ENCODE measurements around the gene ZDHHC13. TPM values are rescaled to one million over a fixed set of nuclear protein-coding genes. Genes with fewer than 3 reads are reported as not detected.

ZDHHC13 gene
- total and polyA plus RNA-seq, 4 donors = 1.2 to 8.2 (median 2.7) TPM

DNA sequence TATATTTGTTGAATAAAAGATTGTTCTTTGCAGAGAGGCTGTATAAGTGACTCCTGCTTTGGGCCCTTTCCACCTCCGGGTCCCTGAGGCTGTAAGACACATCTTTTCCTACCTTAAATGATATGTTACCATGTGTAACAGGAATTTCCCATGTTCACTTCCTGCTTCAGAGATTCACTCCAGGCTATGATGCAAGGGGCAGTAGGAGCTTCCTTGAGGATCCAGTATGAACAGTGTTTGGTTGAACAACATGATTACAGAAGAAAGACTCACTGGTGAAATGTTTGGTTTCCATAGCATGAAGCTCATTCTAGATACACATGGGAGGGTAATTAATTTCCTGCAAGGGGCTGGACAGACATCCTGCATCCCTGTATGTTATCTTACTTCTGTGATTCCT, 25.6 kb upstream of the ZDHHC13 start:
- Histone ChIP-seq H3K4me3 (ENCODE audit: low read depth in 1 of 3, low read length in 3 of 3) (no peak overlapping the region), H3K36me3 (ENCODE audit: control insufficient read depth in 4 of 4, insufficient read depth in 3 of 4, low read depth in 1 of 4, low read length in 3 of 4) (no peaks in the 10 kb centered on the region), H3K9me3 (ENCODE audit: control insufficient read depth in 4 of 4, low read length in 3 of 4) (no peaks in the 10 kb centered on the region), H3K27me3 (ENCODE audit: control insufficient read depth in 4 of 4, insufficient read depth in 4 of 4, low read length in 3 of 4) (no peaks in the 10 kb centered on the region), H3K27ac (ENCODE audit: low read depth in 1 of 2, low read length in 2 of 2) (no peak overlapping the region), H3K9ac (ENCODE audit: low read depth in 1 of 2, low read length in 2 of 2) (no peak overlapping the region), H3K4me1 (ENCODE audit: control insufficient read depth in 4 of 4, insufficient read depth in 4 of 4, low read length in 3 of 4) (no peaks in the 10 kb centered on the region)
- no peak for TF ChIP-seq NR2F2 (IDR thresholded peaks at IDR 0.05)
- TF ChIP-seq HNF4A (conservative IDR thresholded peaks at IDR 0.05) = no peak
- no peak for TF ChIP-seq JUND (IDR thresholded peaks at IDR 0.05)
- no peak for TF ChIP-seq ZBTB33 (IDR thresholded peaks at IDR 0.05)
- no peak for TF ChIP-seq EGR1 (IDR thresholded peaks at IDR 0.05; ENCODE audit: low read depth in 2 of 2)
- no peak for TF ChIP-seq TAF1 (conservative IDR thresholded peaks at IDR 0.05)
- TF ChIP-seq GABPA (IDR thresholded peaks at IDR 0.05 in 1 of 2, conservative IDR thresholded peaks at IDR 0.05 in 1 of 2) = no peak
- no peak for TF ChIP-seq FOXA2 (IDR thresholded peaks at IDR 0.05)
- no peak for TF ChIP-seq REST (IDR thresholded peaks at IDR 0.05)
- TF ChIP-seq SP1 (IDR thresholded peaks at IDR 0.05) = no peak
- no peak for TF ChIP-seq FOXA1 (IDR thresholded peaks at IDR 0.05)
- no peak for DNase-seq (ENCODE audit: low spot score)
- 82% methylated on average over 1 of the region's 1 CpG for WGBS

- WGBS = 65% methylated on average over 3 of the region's 3 CpGs
- H3K4me3 ChIP-seq (ENCODE audit: low read depth in 1 of 3, low read length in 3 of 3) = no peak overlapping the region
- no peaks in the 10 kb centered on the region for H3K36me3 ChIP-seq (ENCODE audit: control insufficient read depth in 4 of 4, insufficient read depth in 3 of 4, low read depth in 1 of 4, low read length in 3 of 4)
- H3K27me3 ChIP-seq (ENCODE audit: control insufficient read depth in 4 of 4, insufficient read depth in 4 of 4, low read length in 3 of 4) = no peaks in the 10 kb centered on the region
- H3K4me1 ChIP-seq (ENCODE audit: control insufficient read depth in 4 of 4, insufficient read depth in 4 of 4, low read length in 3 of 4) = no peaks in the 10 kb centered on the region
- no peak overlapping the region for H3K27ac ChIP-seq (ENCODE audit: low read depth in 1 of 2, low read length in 2 of 2)
- no peak for DNase-seq (ENCODE audit: low spot score)
- no peak overlapping the region for H3K9ac ChIP-seq (ENCODE audit: low read depth in 1 of 2, low read length in 2 of 2)
- no peak for TF ChIP-seq MAX (IDR thresholded peaks at IDR 0.05)
- no peak for TF ChIP-seq REST (IDR thresholded peaks at IDR 0.05)
- no peak for TF ChIP-seq FOXA1 (IDR thresholded peaks at IDR 0.05)
- no peak for TF ChIP-seq ATF3 (IDR thresholded peaks at IDR 0.05)
- no peak for TF ChIP-seq HNF4G (IDR thresholded peaks at IDR 0.05)
- TF ChIP-seq TAF1 (conservative IDR thresholded peaks at IDR 0.05) = no peak
- TF ChIP-seq JUND (IDR thresholded peaks at IDR 0.05) = no peak
- TF ChIP-seq NR2F2 (IDR thresholded peaks at IDR 0.05) = no peak
- TF ChIP-seq CTCF (IDR thresholded peaks at IDR 0.05; ENCODE audit: low read depth, low read length, missing input control) = no peak
- TF ChIP-seq RXRA (IDR thresholded peaks at IDR 0.05) = no peak
- no peak for TF ChIP-seq FOXA2 (IDR thresholded peaks at IDR 0.05)
- TF ChIP-seq HNF4A (conservative IDR thresholded peaks at IDR 0.05) = no peak
- TF ChIP-seq YY1 (IDR thresholded peaks at IDR 0.05) = no peak
- no peaks in the 10 kb centered on the region for H3K9me3 ChIP-seq (ENCODE audit: control insufficient read depth in 4 of 4, low read length in 3 of 4)
These were observed 24.6 kb upstream of the ZDHHC13 start for GRCh38 chr11:19092342-19092741.
